Adrenal gland (tissue), 12 donors: ENCODE data around the gene RACK1. TPM values are rescaled to one million over a fixed set of nuclear protein-coding genes. Genes with fewer than 3 reads are reported as not detected.
A peak's percentile ranks its signal among the peaks of the same experiment; 100 is the strongest.
"Not testable (repeated sequence)": the region's sequence is repeated elsewhere in the genome, so short reads cannot be mapped to it uniquely, and the experiment has no call there.

Experiments
- DNase-seq, 7 donors: peaks; one replicate each; pipeline ENCODE4 v3.0.0-alpha.2; 2019 to 2020
- H3K27ac ChIP-seq, 5 donors: fragments of 200-600 bp; sonication (generic) in 4 of 5; 1 replicate in 3 of 5; 2 replicates in 2 of 5; pipeline versions ENCODE4 v1.5.1 to v1.8.0; 2016 to 2020; ENCODE audit warnings: mild to moderate bottlenecking in 1 of 5
- H3K27me3 ChIP-seq: fragments of 200-600 bp; 2 replicates; pipeline ENCODE4 v1.8.0; 2021
- H3K36me3 ChIP-seq, 2 donors: fragments of 200-600 bp; replicated peaks in 1 of 2; 1 replicate in 1 of 2; 2 replicates in 1 of 2; pipeline versions ENCODE4 v1.5.1 to v1.8.0; 2018 to 2022
- H3K4me1 ChIP-seq, 2 donors: fragments of 200-600 bp; replicated peaks in 1 of 2; 1 replicate in 1 of 2; 2 replicates in 1 of 2; pipeline versions ENCODE4 v1.5.1 to v1.8.0; 2018 to 2021
- H3K4me3 ChIP-seq, 4 donors: fragments of 200-600 bp; sonication (generic) in 3 of 4; one replicate each; pipeline ENCODE4 v1.5.1; 2016 to 2018
- H3K9me3 ChIP-seq, 3 donors: fragments of 200-600 bp; sonication (generic) in 1 of 3; replicated peaks in 1 of 3; 1 replicate in 2 of 3; 2 replicates in 1 of 3; pipeline versions ENCODE4 v1.5.1 to v1.8.0; 2016 to 2021
- CTCF ChIP-seq, 6 experiments: fragments of 450-650 bp in 4 of 6; fragments of 200-600 bp in 2 of 6; sonication (generic) in 1 of 6; IDR thresholded peaks; 1 replicate in 5 of 6; 2 replicates in 1 of 6; pipeline versions ENCODE4 v1.5.1 to v1.8.0; 2016 to 2021; ENCODE audit warnings: antibody characterized with exemption in 6 of 6, mild to moderate bottlenecking in 2 of 6, moderate library complexity in 1 of 6
- POLR2A ChIP-seq, 2 donors: fragments of 450-650 bp; IDR thresholded peaks; one replicate each; pipeline ENCODE4 v1.6.1; 2017; ENCODE audit warnings: antibody characterized with exemption in 2 of 2, mild to moderate bottlenecking in 2 of 2, moderate library complexity in 1 of 2
- WGBS, 4 donors: extraction: QIAGEN DNeasy Blood & Tissue Kit in 2 of 4; methylation state at CpG; one replicate each; pipeline versions ENCODE4 v1.1.5 to v1.1.7; 2013 to 2017; 5-methylcytosine and 5-hydroxymethylcytosine counted together
- intact Hi-C, 2 donors: fragments of 100-400 bp; cut with DNase I; formaldehyde crosslinking; loops; one replicate each; pipeline versions ENCODE4 v1.14.1 to v1.15.0; 2022 to 2023
- polyA plus RNA-seq, 3 donors: library from polyadenylated mRNA; stranded (reverse); fragments of 200-250 nt in 2 of 3; fragments of 350-450 nt in 1 of 3; fragmentation: Illumina TruSeq in 1 of 3; extraction: RNeasy Lipid Tissue Mini Kit (QIAGEN cat#74804) in 1 of 3; gene quantifications; one replicate each; pipeline ENCODE4 v1.2.3, GENCODE V29; 2013 to 2014
- total RNA-seq, 9 donors: library from RNA; depleted of rRNA in 4 of 9; stranded (reverse); fragments of >200 nt in 4 of 9; fragments of 120-200 nt in 1 of 9; fragmentation: NEBNext Ultra II Directional in 1 of 9; extraction: Animal tissue kit (Norgen Biotek cat#: 25700) in 1 of 9; gene quantifications; one replicate each; pipeline versions ENCODE4 v1.1.0 to v1.2.4, GENCODE V29; 2013 to 2023
- donor health status: healthy with polysubstance abuse.
- donor health status: Bipolar disorder and iron deficiency.
- donor health status: DM: yes; HTN: yes; CAD: no.
- donor health status: DM: no; HTN: no; CAD: no.
- donor health status: DM: no; HTN: no; CAD: no.
- donor health status: DM: yes; HTN: yes; CAD: no.

RACK1 gene
- total and polyA plus RNA-seq, 12 donors: 1,252 to 3,641 (median 2,099) TPM

GRCh38 chr5:181215997-181216989 is 27.4 kb downstream of the RACK1 start:
- H3K27ac ChIP-seq: no peak overlapping the region
- H3K4me1 ChIP-seq: peaks cover 0 to 8% of the 10 kb centered on the region in 2 donors
- no peak for TF ChIP-seq POLR2A (IDR thresholded peaks at IDR 0.05)
- TF ChIP-seq CTCF (IDR thresholded peaks at IDR 0.05): no peak
- no peak for DNase-seq
- H3K27me3 ChIP-seq: no peaks in the 10 kb centered on the region
- no peaks in the 10 kb centered on the region for H3K9me3 ChIP-seq
- H3K4me3 ChIP-seq: peak overlapping the region in 1 of 4 donors; percentile 40
- H3K36me3 ChIP-seq: no peaks in the 10 kb centered on the region
- WGBS, 4 donors: 38 to 52% (median 45%) methylated on average over 44 of the region's 44 CpGs
- intact Hi-C loops: loop anchor here in 1 of 2 donors (5.0 kb wide), 1 partner anchor 36 kb away; no protein-coding TSS in a partner anchor

GRCh38 chr5:181214249-181214648 is 29.5 kb downstream of the RACK1 start:
- 85 to 91% (median 87%) methylated on average over 10 of the region's 10 CpGs for WGBS, 4 donors
- not testable (repeated sequence) for DNase-seq

GRCh38 chr5:181212934-181213333 is 30.8 kb downstream of the RACK1 start:
- H3K9me3 ChIP-seq: no peaks in the 10 kb centered on the region
- intact Hi-C loops: no loop called here
- TF ChIP-seq CTCF (IDR thresholded peaks at IDR 0.05) (no peak), POLR2A (IDR thresholded peaks at IDR 0.05) (no peak)
- peaks cover 0 to 8% of the 10 kb centered on the region in 2 donors for H3K4me1 ChIP-seq
- WGBS, 4 donors: 76 to 82% (median 80%) methylated on average over 2 of the region's 2 CpGs
- H3K27me3 ChIP-seq: no peaks in the 10 kb centered on the region
- H3K4me3 ChIP-seq: no peak overlapping the region
- DNase-seq: no peak
- H3K36me3 ChIP-seq: no peaks in the 10 kb centered on the region
- H3K27ac ChIP-seq: no peak overlapping the region

More at GRCh38 chr5:181214249-181214648, 29.5 kb downstream of the RACK1 start:
- H3K4me3 ChIP-seq, H3K36me3 ChIP-seq, H3K4me1 ChIP-seq, H3K27ac ChIP-seq, intact Hi-C loops, H3K27me3 ChIP-seq, H3K9me3 ChIP-seq: not testable (repeated sequence)

- no peak for TF ChIP-seq POLR2A (IDR thresholded peaks at IDR 0.05)
- TF ChIP-seq CTCF (IDR thresholded peaks at IDR 0.05): no peak
- intact Hi-C loops: no loop called here
- Histone ChIP-seq H3K4me1 (peaks cover 0 to 1% of the 10 kb centered on the region in 2 donors), H3K27me3 (no peaks in the 10 kb centered on the region), H3K27ac (no peak overlapping the region), H3K4me3 (no peak overlapping the region), H3K36me3 (no peaks in the 10 kb centered on the region), H3K9me3 (no peaks in the 10 kb centered on the region)
- WGBS, 4 donors: 91 to 95% (median 92%) methylated on average over 6 of the region's 6 CpGs
- no peak for DNase-seq
These were observed 31.6 kb downstream of the RACK1 start for GRCh38 chr5:181212080-181212479.
